CD14-positive monocyte (primary cell): ENCODE results near the gene CGRRF1. TPM values are rescaled to one million over a fixed set of nuclear protein-coding genes. Genes with fewer than 3 reads are reported as not detected.
A peak's percentile ranks its signal among the peaks of the same experiment; 100 is the strongest.

ENCODE experiments used
- DNase-seq, 3 donors: peaks; one replicate each; pipeline ENCODE4 v3.0.0-alpha.2; 2011 to 2022
- H2AFZ ChIP-seq: 2 replicates; pipeline ENCODE4 v1.6.0; 2012; ENCODE audit warnings: mild to moderate bottlenecking, low read depth, low read length, inconsistent platforms; ENCODE audit not compliant: insufficient read depth, poor library complexity, severe bottlenecking
- H3K27ac ChIP-seq, 2 donors: 1 replicate in 1 of 2; 2 replicates in 1 of 2; pipeline ENCODE4 v1.5.1; 2012 to 2013; ENCODE audit warnings: low read length in 2 of 2, control low read depth in 1 of 2, inconsistent platforms in 1 of 2, low read depth in 1 of 2, mild to moderate bottlenecking in 1 of 2
- H3K27me3 ChIP-seq, 2 donors: one replicate each; pipeline versions ENCODE4 v1.6.0 to v1.6.1; 2011 to 2013; ENCODE audit warnings: low read length in 2 of 2; ENCODE audit not compliant: control insufficient read depth in 2 of 2, insufficient read depth in 2 of 2
- H3K36me3 ChIP-seq, 2 donors: replicated peaks in 1 of 2; 1 replicate in 1 of 2; 2 replicates in 1 of 2; pipeline versions ENCODE4 v1.5.1 to v1.6.1; 2012 to 2013; ENCODE audit warnings: low read length in 2 of 2, control low read depth in 1 of 2, inconsistent platforms in 1 of 2, mild to moderate bottlenecking in 1 of 2; ENCODE audit not compliant: insufficient read depth in 2 of 2, control insufficient read depth in 1 of 2
- H3K4me1 ChIP-seq, 2 donors: 1 replicate in 1 of 2; 2 replicates in 1 of 2; pipeline versions ENCODE4 v1.5.1 to v1.6.1; 2012 to 2013; ENCODE audit warnings: low read length in 2 of 2, control low read depth in 1 of 2, inconsistent platforms in 1 of 2, mild to moderate bottlenecking in 1 of 2, moderate library complexity in 1 of 2; ENCODE audit not compliant: insufficient read depth in 2 of 2, control insufficient read depth in 1 of 2
- H3K4me2 ChIP-seq: replicated peaks from 2 replicates; pipeline ENCODE3; 2012; ENCODE audit warnings: low read length, moderate library complexity, mild to moderate bottlenecking; ENCODE audit not compliant: poor library complexity, severe bottlenecking; ENCODE audit errors: extremely low read depth
- H3K4me3 ChIP-seq, 3 experiments: fragments of 200-600 bp in 1 of 3; sonication (generic) in 1 of 3; replicated peaks in 1 of 3; 1 replicate in 2 of 3; 2 replicates in 1 of 3; pipeline ENCODE4 v1.5.1; 2011 to 2013; ENCODE audit warnings: low read length in 3 of 3, mild to moderate bottlenecking in 3 of 3, control low read depth in 2 of 3, low read depth in 2 of 3, inconsistent platforms in 1 of 3, moderate library complexity in 1 of 3
- H3K79me2 ChIP-seq: 2 replicates; pipeline ENCODE4 v1.6.0; 2012; ENCODE audit warnings: mild to moderate bottlenecking, control low read depth, inconsistent platforms, low read length, moderate library complexity; ENCODE audit not compliant: insufficient read depth
- H3K9ac ChIP-seq: 2 replicates; pipeline ENCODE4 v1.6.0; 2017; ENCODE audit warnings: low read length, mild to moderate bottlenecking; ENCODE audit not compliant: insufficient read depth, poor library complexity, severe bottlenecking
- H3K9me3 ChIP-seq, 2 donors: replicated peaks in 1 of 2; 1 replicate in 1 of 2; 2 replicates in 1 of 2; pipeline versions ENCODE4 v1.5.1 to v1.6.1; 2012 to 2013; ENCODE audit warnings: low read length in 2 of 2, control low read depth in 1 of 2; ENCODE audit not compliant: control insufficient read depth in 1 of 2, insufficient read depth in 1 of 2
- H4K20me1 ChIP-seq: 2 replicates; pipeline ENCODE4 v1.6.0; 2012; ENCODE audit warnings: mild to moderate bottlenecking, low read length, control low read depth, moderate library complexity; ENCODE audit not compliant: insufficient read depth
- H3K27ac Mint-ChIP-seq, 7 donors: one replicate each; pipeline ENCODE4 v1.8.0; 2020; ENCODE audit warnings: mild to moderate bottlenecking in 7 of 7, mixed read lengths in 7 of 7, moderate library complexity in 6 of 7, inconsistent platforms in 2 of 7
- H3K27me3 Mint-ChIP-seq, 3 donors: one replicate each; pipeline ENCODE4 v1.8.0; 2021 to 2022; ENCODE audit warnings: low read depth in 3 of 3, mild to moderate bottlenecking in 3 of 3, mixed read lengths in 3 of 3, moderate library complexity in 3 of 3, inconsistent platforms in 1 of 3
- H3K36me3 Mint-ChIP-seq, 2 donors: one replicate each; pipeline ENCODE4 v1.8.0; 2020; ENCODE audit warnings: mixed read lengths in 2 of 2, inconsistent platforms in 1 of 2, mild to moderate bottlenecking in 1 of 2
- H3K4me1 Mint-ChIP-seq: one replicate; pipeline ENCODE4 v1.8.0; 2020; ENCODE audit warnings: mild to moderate bottlenecking, mixed read lengths
- H3K4me3 Mint-ChIP-seq, 2 donors: one replicate each; pipeline ENCODE4 v1.8.0; 2020; ENCODE audit warnings: mild to moderate bottlenecking in 2 of 2, mixed read lengths in 2 of 2, moderate library complexity in 1 of 2
- H3K9me3 Mint-ChIP-seq, 7 donors: one replicate each; pipeline ENCODE4 v1.8.0; 2020 to 2022; ENCODE audit warnings: mixed read lengths in 7 of 7, mild to moderate bottlenecking in 6 of 7, moderate library complexity in 6 of 7, inconsistent platforms in 2 of 7
- WGBS: methylation state at CpG from one replicate; pipeline ENCODE4 v1.1.5; 2013; ENCODE audit warnings: missing lambda C conversion rate; ENCODE audit not compliant: insufficient coverage; 5-methylcytosine and 5-hydroxymethylcytosine counted together
- intact Hi-C, 2 donors: fragments of 100-400 bp; cut with micrococcal nuclease; formaldehyde crosslinking; loops; one replicate each; pipeline versions ENCODE4 v1.15.0 to v1.15.1; 2023
- polyA plus RNA-seq, 3 donors: library from polyadenylated mRNA; depleted of rRNA in 1 of 3; unstranded in 2 of 3; stranded (reverse) in 1 of 3; fragments of 300-500 nt in 2 of 3; fragments of >200 nt in 1 of 3; fragmentation: Illumina TruSeq in 2 of 3; gene quantifications; 1 replicate in 2 of 3; 2 replicates in 1 of 3; pipeline ENCODE4 v1.2.3, GENCODE V29; 2012 to 2021
- TF ChIP-seq, protein P1 (sequence below): fragments of 200-600 bp; IDR thresholded peaks from one replicate; pipeline ENCODE4 v1.8.0; 2022; ENCODE audit warnings: antibody characterized with exemption, mild to moderate bottlenecking

Gene CGRRF1
- polyA plus RNA-seq, 3 donors: 5.8 to 19.4 (median 18.6) TPM

GRCh38 chr14:54470701-54471100 is 39.0 kb upstream of the CGRRF1 start:
- no peak overlapping the region for H3K4me2 ChIP-seq
- Mint-ChIP-seq H3K4me1 (peaks cover 4% of the 10 kb centered on the region), H3K27me3 (peaks cover 0 to 3% (median 0%) of the 10 kb centered on the region in 3 donors), H3K36me3 (peaks cover 38 to 41% of the 10 kb centered on the region in 2 donors), H3K4me3 (no peak overlapping the region), H3K9me3 (peaks cover 9 to 16% (median 11%) of the 10 kb centered on the region in 7 donors), H3K27ac (no peak overlapping the region)
- 100% methylated on average over 1 of the region's 4 CpGs for WGBS
- H4K20me1 ChIP-seq: no peaks in the 10 kb centered on the region
- H3K9me3 ChIP-seq: peaks cover 3 to 11% of the 10 kb centered on the region in 2 donors
- no peak overlapping the region for H3K9ac ChIP-seq
- H2AFZ ChIP-seq: no peak overlapping the region
- no peaks in the 10 kb centered on the region for H3K4me1 ChIP-seq
- H3K4me3 ChIP-seq: no peak overlapping the region
- no peaks in the 10 kb centered on the region for H3K27me3 ChIP-seq
- intact Hi-C loops: no loop called here
- no peak for DNase-seq
- no peaks in the 10 kb centered on the region for H3K79me2 ChIP-seq
- no peak overlapping the region for H3K27ac ChIP-seq
- TF ChIP-seq, protein P1, sequence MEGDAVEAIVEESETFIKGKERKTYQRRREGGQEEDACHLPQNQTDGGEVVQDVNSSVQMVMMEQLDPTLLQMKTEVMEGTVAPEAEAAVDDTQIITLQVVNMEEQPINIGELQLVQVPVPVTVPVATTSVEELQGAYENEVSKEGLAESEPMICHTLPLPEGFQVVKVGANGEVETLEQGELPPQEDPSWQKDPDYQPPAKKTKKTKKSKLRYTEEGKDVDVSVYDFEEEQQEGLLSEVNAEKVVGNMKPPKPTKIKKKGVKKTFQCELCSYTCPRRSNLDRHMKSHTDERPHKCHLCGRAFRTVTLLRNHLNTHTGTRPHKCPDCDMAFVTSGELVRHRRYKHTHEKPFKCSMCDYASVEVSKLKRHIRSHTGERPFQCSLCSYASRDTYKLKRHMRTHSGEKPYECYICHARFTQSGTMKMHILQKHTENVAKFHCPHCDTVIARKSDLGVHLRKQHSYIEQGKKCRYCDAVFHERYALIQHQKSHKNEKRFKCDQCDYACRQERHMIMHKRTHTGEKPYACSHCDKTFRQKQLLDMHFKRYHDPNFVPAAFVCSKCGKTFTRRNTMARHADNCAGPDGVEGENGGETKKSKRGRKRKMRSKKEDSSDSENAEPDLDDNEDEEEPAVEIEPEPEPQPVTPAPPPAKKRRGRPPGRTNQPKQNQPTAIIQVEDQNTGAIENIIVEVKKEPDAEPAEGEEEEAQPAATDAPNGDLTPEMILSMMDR: no peak
- H3K36me3 ChIP-seq: peaks cover 10 to 46% of the 10 kb centered on the region in 2 donors

DNA sequence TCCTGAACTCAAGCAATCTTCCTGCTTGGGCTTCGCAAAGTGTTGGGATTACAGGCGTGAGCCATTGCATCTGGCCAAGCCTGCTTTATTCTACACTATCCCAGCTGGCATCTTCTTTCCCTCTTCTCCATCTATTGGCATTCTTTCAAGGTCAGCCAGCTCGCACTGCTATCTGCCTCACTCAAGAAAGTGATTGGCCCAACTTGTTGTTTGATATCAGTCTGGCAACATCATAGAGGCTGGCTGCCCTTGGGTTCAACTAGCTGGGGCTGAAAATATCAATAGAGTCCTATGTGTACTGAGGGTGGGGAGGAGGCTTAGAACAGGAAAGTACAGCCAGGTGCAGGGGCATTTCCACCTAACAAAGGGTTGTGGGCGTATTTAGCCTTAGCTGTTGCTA is 38.1 kb upstream of the CGRRF1 start:
- Histone ChIP-seq H3K9ac (no peak overlapping the region), H3K4me3 (no peak overlapping the region), H3K4me2 (no peak overlapping the region), H2AFZ (no peak overlapping the region), H4K20me1 (no peaks in the 10 kb centered on the region), H3K9me3 (peaks cover 3 to 11% of the 10 kb centered on the region in 2 donors), H3K4me1 (no peaks in the 10 kb centered on the region), H3K27ac (no peak overlapping the region), H3K27me3 (no peaks in the 10 kb centered on the region), H3K36me3 (peaks cover 12 to 55% of the 10 kb centered on the region in 2 donors), H3K79me2 (no peaks in the 10 kb centered on the region)
- peaks cover 6% of the 10 kb centered on the region for H3K4me1 Mint-ChIP-seq
- no peak for DNase-seq
- peaks cover 0 to under 1% (median 0%) of the 10 kb centered on the region in 3 donors for H3K27me3 Mint-ChIP-seq
- WGBS: 92% methylated on average over 2 of the region's 4 CpGs
- H3K4me3 Mint-ChIP-seq: no peak overlapping the region
- intact Hi-C loops: no loop called here
- H3K9me3 Mint-ChIP-seq: peaks cover 8 to 14% (median 10%) of the 10 kb centered on the region in 7 donors
- TF ChIP-seq, protein P1: no peak
- peaks cover 46 to 50% of the 10 kb centered on the region in 2 donors for H3K36me3 Mint-ChIP-seq
- H3K27ac Mint-ChIP-seq: peak overlapping the region in 1 of 7 donors; percentile 52
